Activated naive CD4-positive, alpha-beta T cell (primary cell): ENCODE data around the gene TMEM238L.
A peak's percentile ranks its signal among the peaks of the same experiment; 100 is the strongest.
"Not testable (repeated sequence)": the region's sequence is repeated elsewhere in the genome, so short reads cannot be mapped to it uniquely, and the experiment has no call there.

Source experiments
- DNase-seq, 4 experiments: peaks; one replicate each; lab custom pipeline; 2025; lab: John Stamatoyannopoulos, UW

TMEM238L gene

GRCh38 chr17:10803830-10804475, at the start of gene TMEM238L:
TSS of gene TMEM238L (minus strand) at chr17:10804099. CDS start at chr17:10803963, 136 bp downstream.
- no peak for DNase-seq

DNA sequence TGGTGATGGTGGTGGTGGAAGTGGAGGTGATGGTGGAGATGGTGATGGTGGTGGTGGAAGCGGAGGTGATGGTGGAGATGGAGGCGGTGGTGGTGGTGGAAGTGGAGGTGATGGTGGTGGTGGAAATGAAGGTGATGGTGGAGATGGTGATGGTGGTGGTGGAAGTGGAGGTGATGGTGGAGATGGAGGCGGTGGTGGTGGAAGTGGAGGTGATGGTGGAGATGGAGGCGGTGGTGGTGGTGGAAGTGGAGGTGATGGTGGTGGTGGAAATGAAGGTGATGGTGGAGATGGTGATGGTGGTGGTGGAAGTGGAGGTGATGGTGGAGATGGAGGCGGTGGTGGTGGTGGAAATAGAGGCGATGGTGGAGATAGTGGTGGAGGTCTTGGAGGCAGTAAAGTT, 42.7 kb upstream of the TMEM238L start:
- not testable (repeated sequence) for DNase-seq

DNA sequence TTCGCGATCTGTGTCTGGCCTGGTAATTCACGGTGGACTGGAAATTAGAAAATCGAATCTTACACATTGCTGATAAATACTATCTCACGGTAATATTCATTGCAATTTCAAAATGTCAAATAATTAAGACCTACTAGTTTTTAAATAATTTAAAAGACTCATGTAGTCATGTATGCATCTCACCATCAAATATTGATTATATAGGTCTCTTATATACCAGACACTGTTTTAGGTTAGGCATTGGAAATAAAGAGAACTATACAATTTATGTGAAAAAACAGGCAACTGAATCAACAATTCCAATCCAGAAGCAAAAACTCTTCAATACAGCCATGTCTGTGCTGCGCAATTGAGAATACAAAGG, 41.5 kb upstream of the TMEM238L start:
- no peak for DNase-seq

DNA sequence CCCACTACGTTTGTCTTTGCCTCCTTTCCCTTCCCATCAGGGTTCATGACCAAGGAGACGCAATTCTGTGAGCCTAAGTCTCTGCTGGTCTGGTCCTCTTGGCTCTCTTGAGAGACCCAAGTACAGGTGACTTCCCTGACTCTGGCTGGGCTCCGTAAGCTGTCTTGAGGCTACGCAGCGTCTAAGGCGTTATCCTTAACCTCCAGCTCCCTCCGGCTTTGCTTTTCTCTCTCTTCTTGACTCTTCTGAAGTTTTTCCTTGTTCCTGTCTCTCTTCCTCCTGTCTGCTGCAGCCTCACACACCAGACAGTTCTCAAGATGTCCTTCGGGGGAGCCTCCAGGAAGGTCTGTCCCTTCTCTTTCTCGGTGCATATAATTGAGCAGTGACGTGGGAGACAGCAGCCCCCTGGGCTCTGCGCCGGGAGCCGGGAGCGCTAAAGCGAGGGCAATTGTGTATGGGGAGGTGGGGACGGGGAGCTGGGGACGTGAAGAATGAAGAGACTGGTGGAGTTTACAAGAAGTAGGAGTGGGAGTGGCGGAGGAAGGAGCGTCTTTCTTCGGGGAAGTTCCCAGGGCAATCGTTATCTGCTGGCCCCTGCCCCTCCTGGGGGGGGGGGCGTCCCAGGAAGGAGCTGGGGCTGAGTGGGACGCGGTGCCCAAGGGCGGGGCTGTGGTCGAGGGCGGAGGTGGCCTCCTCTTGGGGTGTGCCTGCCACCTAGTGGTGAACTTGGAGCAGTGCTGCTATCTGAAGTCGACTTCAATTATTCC, 40.9 kb upstream of the TMEM238L start:
- peak; percentile 13 to 61 (median 34) for DNase-seq

- DNase-seq, result no peak
These were observed 39.9 kb upstream of the TMEM238L start for GRCh38 chr17:10843811-10844210.

- no peak for DNase-seq
These were observed 38.8 kb upstream of the TMEM238L start for GRCh38 chr17:10842658-10843057.

- DNase-seq, result no peak
These were observed 34.8 kb upstream of the TMEM238L start for GRCh38 chr17:10838682-10839081.

GRCh38 chr17:10837921-10838320, 34.0 kb upstream of the TMEM238L start, which contains the start of gene PIRT:
TSS of gene PIRT (minus strand) at chr17:10838087. CDS start at chr17:10825645, 12,442 bp downstream.
- no peak for DNase-seq

- no peak for DNase-seq
These were observed 33.2 kb upstream of the TMEM238L start for GRCh38 chr17:10836966-10837590.

- DNase-seq, result no peak
These were observed 32.2 kb upstream of the TMEM238L start for GRCh38 chr17:10836145-10836544.

DNA sequence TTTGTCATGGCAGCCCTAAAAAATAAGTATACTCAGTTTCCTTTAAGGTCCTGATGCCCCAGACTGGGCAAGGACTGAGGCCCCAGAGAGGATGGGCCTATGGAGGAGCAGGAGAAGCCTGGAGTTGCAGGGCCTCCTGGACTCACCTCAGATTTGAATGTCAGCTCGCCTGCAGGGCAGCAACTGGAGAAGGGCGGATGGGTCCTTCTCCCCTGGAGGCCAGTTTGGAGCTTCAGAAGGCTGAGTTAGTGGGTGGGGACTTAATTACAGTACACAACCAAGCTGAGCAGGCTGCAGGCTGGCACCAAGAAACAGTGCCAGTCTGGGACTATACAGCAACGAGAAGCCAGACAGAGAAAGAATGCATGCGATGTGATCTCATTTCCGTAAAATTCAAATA, 27.8 kb upstream of the TMEM238L start:
- no peak for DNase-seq

GRCh38 chr17:10827898-10828552, 24.1 kb upstream of the TMEM238L start:
- DNase-seq, result no peak

DNA sequence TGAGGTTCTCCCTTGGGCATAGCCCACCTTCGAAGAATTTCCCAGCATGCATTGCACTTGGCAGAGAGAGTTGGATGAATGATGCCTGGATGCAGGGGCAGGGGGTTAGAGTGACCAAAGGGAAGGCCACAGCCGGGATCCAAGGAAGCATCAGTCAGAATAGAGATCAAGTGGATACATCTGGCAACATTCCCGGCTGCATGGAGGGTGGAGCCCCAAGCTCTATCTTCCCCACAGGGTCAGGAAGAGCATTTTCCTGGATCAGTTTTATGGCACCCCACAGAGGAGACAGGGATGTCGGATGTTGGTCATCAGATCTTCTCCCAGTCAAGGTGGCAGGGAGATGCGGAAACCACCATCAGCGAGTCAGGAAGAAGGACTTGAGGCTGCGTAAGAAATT, 21.0 kb upstream of the TMEM238L start:
- DNase-seq, result no peak

- no peak for DNase-seq
These were observed 17.9 kb upstream of the TMEM238L start for GRCh38 chr17:10821770-10822169.

- no peak for DNase-seq
These were observed 17.2 kb upstream of the TMEM238L start for GRCh38 chr17:10821054-10821453.

DNA sequence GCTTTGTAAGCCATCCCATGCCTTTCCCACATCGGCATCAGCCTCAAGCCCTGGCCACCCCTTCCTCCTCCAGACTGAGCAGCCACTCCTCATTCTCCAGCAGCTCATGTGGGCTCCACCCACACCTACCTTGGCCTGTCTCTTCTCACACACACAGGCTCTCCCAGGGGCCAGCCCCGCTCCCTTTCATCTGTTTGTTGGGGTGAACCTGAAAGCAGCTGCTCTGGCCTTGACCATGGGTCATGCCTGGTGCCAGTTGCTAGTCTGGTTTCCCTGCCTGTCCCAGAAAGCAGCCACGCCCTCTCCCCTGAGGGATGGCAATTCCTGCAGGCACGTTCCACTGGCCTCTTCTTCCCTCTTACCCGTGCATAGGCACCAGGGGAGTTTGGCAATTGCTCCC, 11.4 kb upstream of the TMEM238L start:
- DNase-seq, result no peak

DNA sequence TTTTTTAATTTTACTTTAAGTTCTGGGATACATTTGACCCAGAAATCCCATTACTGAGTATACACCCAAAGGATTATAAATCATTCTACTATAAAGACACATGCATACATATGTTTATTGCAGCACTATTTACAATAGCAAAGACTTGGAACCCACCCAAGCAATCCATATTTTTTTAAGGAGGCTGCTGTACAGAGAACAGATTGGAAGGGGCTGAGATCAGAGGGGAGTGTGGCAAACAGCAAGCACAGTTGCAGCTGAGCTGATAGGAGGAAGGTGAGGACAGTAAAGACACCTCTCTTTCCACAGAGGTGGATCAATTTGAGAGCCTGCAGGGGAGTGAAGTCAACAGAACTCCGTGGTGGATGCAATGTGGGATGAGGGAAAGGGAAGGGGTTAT, 10.2 kb upstream of the TMEM238L start:
- DNase-seq, result no peak

- DNase-seq, result no peak
These were observed 8.8 kb upstream of the TMEM238L start for GRCh38 chr17:10812674-10813073.

- DNase-seq, result no peak
These were observed 5.7 kb upstream of the TMEM238L start for GRCh38 chr17:10809605-10810004.

GRCh38 chr17:10807704-10808128, 3.8 kb upstream of the TMEM238L start:
- DNase-seq, result no peak

- no peak for DNase-seq
These were observed 2.8 kb upstream of the TMEM238L start for GRCh38 chr17:10806545-10807262.

- no peak for DNase-seq
These were observed 2.0 kb upstream of the TMEM238L start for GRCh38 chr17:10805911-10806310.
